Calu3 (cell line): ENCODE measurements around the gene TRPV4. TPM values are rescaled to one million over a fixed set of nuclear protein-coding genes. Genes with fewer than 3 reads are reported as not detected.

Experiments
- BruUV-seq: library from RNA; stranded (reverse); fragments of 400-500 nt; replicated peaks from 2 replicates; lab custom pipeline; 2021; lab: Mats Ljungman, UMichigan
- CTCF ChIA-PET: fragments of 300-600 bp; sonication (Branson Sonifier 250); formaldehyde crosslinking; loops from one replicate; lab custom pipeline; 2022; ENCODE audit warnings: antibody characterized with exemption; lab: Charles Lee
- DNase-seq: peaks from one replicate; pipeline ENCODE4 v3.0.0; 2022
- H3K27ac Mint-ChIP-seq: one replicate; pipeline ENCODE4 v1.8.0; 2022; ENCODE audit warnings: mixed read lengths; ENCODE audit not compliant: unreplicated experiment
- H3K27me3 Mint-ChIP-seq: one replicate; pipeline ENCODE4 v1.8.0; 2022; ENCODE audit warnings: mixed read lengths; ENCODE audit not compliant: unreplicated experiment
- H3K36me3 Mint-ChIP-seq: one replicate; pipeline ENCODE4 v1.8.0; 2022; ENCODE audit warnings: mild to moderate bottlenecking, moderate library complexity, mixed read lengths; ENCODE audit not compliant: insufficient read depth, unreplicated experiment
- H3K4me1 Mint-ChIP-seq: one replicate; pipeline ENCODE4 v1.8.0; 2022; ENCODE audit warnings: mild to moderate bottlenecking, low read depth, mixed read lengths; ENCODE audit not compliant: unreplicated experiment
- H3K4me3 Mint-ChIP-seq: one replicate; pipeline ENCODE4 v1.8.0; 2022; ENCODE audit warnings: mild to moderate bottlenecking, low read depth, moderate library complexity, mixed read lengths; ENCODE audit not compliant: unreplicated experiment
- H3K9me3 Mint-ChIP-seq: one replicate; pipeline ENCODE4 v1.8.0; 2022; ENCODE audit warnings: low read depth, mixed read lengths; ENCODE audit not compliant: unreplicated experiment
- CTCF ChIP-seq: fragments of 200-600 bp; IDR thresholded peaks from one replicate; pipeline ENCODE4 v1.8.0; 2022; ENCODE audit warnings: antibody characterized with exemption; ENCODE audit not compliant: unreplicated experiment
- intact Hi-C: fragments of 100-400 bp; cut with micrococcal nuclease; formaldehyde crosslinking; loops from one replicate; pipeline ENCODE4 v1.10.0; 2022; ENCODE audit not compliant: unreplicated experiment
- total RNA-seq: library from RNA; stranded (reverse); gene quantifications from 2 replicates; pipeline ENCODE4 v1.2.3, GENCODE V29; 2022

The TRPV4 gene
- total RNA-seq, 1 experiment from 2014 or later = 25.3 TPM

- CTCF ChIA-PET = no interaction called here
- no TSS peak for BruUV-seq
Observed at GRCh38 chr12:109793411-109793810, 39.8 kb downstream of the TRPV4 start.

GRCh38 chr12:109792992-109793391 is 40.2 kb downstream of the TRPV4 start:
- CTCF ChIA-PET = no interaction called here
- no peaks in the 10 kb centered on the region for H3K4me1 Mint-ChIP-seq

More at GRCh38 chr12:109793411-109793810, 39.8 kb downstream of the TRPV4 start:
- no peak for DNase-seq
- Mint-ChIP-seq H3K27me3 (no peaks in the 10 kb centered on the region), H3K36me3 (peaks cover 19% of the 10 kb centered on the region), H3K4me1 (no peaks in the 10 kb centered on the region), H3K4me3 (no peak overlapping the region), H3K27ac (no peak overlapping the region), H3K9me3 (no peaks in the 10 kb centered on the region)
- intact Hi-C loops = no loop called here
- TF ChIP-seq CTCF = no peak

GRCh38 chr12:109789526-109790048 is 43.6 kb downstream of the TRPV4 start:
- Mint-ChIP-seq H3K36me3 (peaks cover 13% of the 10 kb centered on the region), H3K27me3 (no peaks in the 10 kb centered on the region), H3K27ac (no peak overlapping the region), H3K9me3 (no peaks in the 10 kb centered on the region), H3K4me1 (no peaks in the 10 kb centered on the region), H3K4me3 (no peak overlapping the region)
- CTCF ChIA-PET = no interaction called here
- intact Hi-C loops = no loop called here
- BruUV-seq = no TSS peak
- TF ChIP-seq CTCF = no peak
- no peak for DNase-seq

More at GRCh38 chr12:109792992-109793391, 40.2 kb downstream of the TRPV4 start:
- Mint-ChIP-seq H3K27me3 (no peaks in the 10 kb centered on the region), H3K27ac (no peak overlapping the region), H3K4me3 (no peak overlapping the region), H3K9me3 (no peaks in the 10 kb centered on the region), H3K36me3 (peaks cover 16% of the 10 kb centered on the region)
- no TSS peak for BruUV-seq
- TF ChIP-seq CTCF = no peak
- intact Hi-C loops = no loop called here
- DNase-seq = no peak

- no peak overlapping the region for H3K4me3 Mint-ChIP-seq
- H3K27ac Mint-ChIP-seq = no peak overlapping the region
- H3K4me1 Mint-ChIP-seq = no peaks in the 10 kb centered on the region
- no peak for TF ChIP-seq CTCF
- H3K27me3 Mint-ChIP-seq = no peaks in the 10 kb centered on the region
- H3K36me3 Mint-ChIP-seq = peaks cover 5% of the 10 kb centered on the region
- DNase-seq = no peak
- CTCF ChIA-PET = no interaction called here
- BruUV-seq = no TSS peak
- intact Hi-C loops = no loop called here
- H3K9me3 Mint-ChIP-seq = no peaks in the 10 kb centered on the region
Observed at GRCh38 chr12:109786799-109787198, 46.4 kb downstream of the TRPV4 start.
